PC-3 (cell line): ENCODE results near the gene ADGRD1. TPM values are rescaled to one million over a fixed set of nuclear protein-coding genes. Genes with fewer than 3 reads are reported as not detected.

Experiments
- ATAC-seq: fragments of 200-7000 bp; cut with Tn5 transposase; 2 replicates; pipeline ENCODE4 v1.9.1; 2020; ENCODE audit warnings: mild to moderate bottlenecking, moderate library complexity
- BruUV-seq: library from RNA; stranded (reverse); fragments of 400-500 nt; replicated peaks from 2 replicates; lab custom pipeline; 2021; lab: Mats Ljungman, UMichigan
- CTCF ChIA-PET: fragments of 300-600 bp; sonication (Branson Sonifier 250); formaldehyde crosslinking; loops from one replicate; lab custom pipeline; 2022; ENCODE audit warnings: antibody characterized with exemption; lab: Charles Lee
- POLR2A ChIA-PET: fragments of 300-600 bp; sonication (Branson Sonifier 250); formaldehyde crosslinking; loops from one replicate; lab custom pipeline; 2022; ENCODE audit warnings: antibody characterized with exemption; ENCODE audit not compliant: unreplicated experiment; lab: Charles Lee
- DNase-seq: peaks from one replicate; pipeline ENCODE4 v3.0.0-alpha.2; 2015
- H2AFZ ChIP-seq: fragments of 300-600 bp; sonication (generic); 2 replicates; pipeline ENCODE4 v1.6.0; 2016; ENCODE audit warnings: antibody characterized with exemption, low read length
- H3F3A ChIP-seq: fragments of 300-600 bp; sonication (generic); one replicate; pipeline ENCODE4 v1.6.0; 2017; ENCODE audit warnings: antibody characterized with exemption, low read length, control low read depth, mild to moderate bottlenecking; ENCODE audit not compliant: unreplicated experiment
- H3K27ac ChIP-seq: fragments of 300-600 bp; sonication (generic); 2 replicates; pipeline ENCODE4 v1.5.1; 2016; ENCODE audit warnings: mild to moderate bottlenecking, low read length
- H3K27me3 ChIP-seq: fragments of 300-600 bp; sonication (generic); 2 replicates; pipeline ENCODE4 v1.6.1; 2016; ENCODE audit warnings: low read length, mixed read lengths
- H3K36me3 ChIP-seq: fragments of 300-600 bp; sonication (generic); 2 replicates; pipeline ENCODE4 v1.6.1; 2016; ENCODE audit warnings: low read depth, mixed run types, low read length, mixed read lengths
- H3K4me1 ChIP-seq: fragments of 300-600 bp; sonication (generic); 2 replicates; pipeline ENCODE4 v1.5.1; 2016; ENCODE audit warnings: low read length; ENCODE audit not compliant: insufficient read depth
- H3K4me2 ChIP-seq: fragments of 300-600 bp; sonication (generic); 2 replicates; pipeline ENCODE4 v1.6.0; 2016; ENCODE audit warnings: low read length
- H3K4me3 ChIP-seq: fragments of 300-600 bp; sonication (generic); 2 replicates; pipeline ENCODE4 v1.5.1; 2016; ENCODE audit warnings: mild to moderate bottlenecking, low read length, mixed read lengths
- H3K79me2 ChIP-seq: fragments of 300-600 bp; sonication (generic); 2 replicates; pipeline ENCODE4 v1.6.1; 2017; ENCODE audit warnings: low read length, mixed read lengths
- H3K9ac ChIP-seq: fragments of 300-600 bp; sonication (generic); 2 replicates; pipeline ENCODE4 v1.6.0; 2016; ENCODE audit warnings: mild to moderate bottlenecking, low read length
- H3K9me2 ChIP-seq: fragments of 300-600 bp; sonication (generic); replicated peaks from 2 replicates; pipeline ENCODE4 v1.6.1; 2016; ENCODE audit warnings: mixed run types, low read length, mixed read lengths
- H3K9me3 ChIP-seq: fragments of 300-600 bp; sonication (generic); 2 replicates; pipeline ENCODE4 v1.6.1; 2016; ENCODE audit warnings: low read length, mixed read lengths
- H4K20me1 ChIP-seq: fragments of 300-600 bp; sonication (generic); 2 replicates; pipeline ENCODE4 v1.6.1; 2016; ENCODE audit warnings: low read length, mixed read lengths
- CTCF ChIP-seq: fragments of 300-600 bp; sonication (generic); conservative IDR thresholded peaks from 2 replicates; pipeline ENCODE4 v1.5.1; 2017; ENCODE audit warnings: antibody characterized with exemption, low read depth, mild to moderate bottlenecking, low read length
- EZH2 ChIP-seq: fragments of 300-600 bp; sonication (generic); IDR thresholded peaks from one replicate; pipeline ENCODE4 v1.6.1; 2017; ENCODE audit warnings: antibody characterized with exemption, mild to moderate bottlenecking, low read length; ENCODE audit not compliant: unreplicated experiment
- EZH2phosphoT487 ChIP-seq: fragments of 300-600 bp; sonication (generic); IDR thresholded peaks from 2 replicates; pipeline ENCODE4 v1.6.1; 2018; ENCODE audit warnings: mild to moderate bottlenecking, antibody characterized with exemption, low read length, borderline replicate concordance
- intact Hi-C: fragments of 100-400 bp; cut with micrococcal nuclease; formaldehyde crosslinking; loops from 2 replicates; pipeline ENCODE4 v1.9.0; 2023
- total RNA-seq: library from RNA; depleted of rRNA; stranded (reverse); fragments of >200 nt; gene quantifications from 2 replicates; pipeline ENCODE4 v1.2.3, GENCODE V29; 2014

ADGRD1 gene
- total RNA-seq, 1 experiment from 2014 or later: 0.18 TPM

GRCh38 chr12:131135786-131136538 lies 182.3 kb downstream of the ADGRD1 start:
- H3F3A ChIP-seq: no peaks in the 10 kb centered on the region
- no peaks in the 10 kb centered on the region for H3K36me3 ChIP-seq
- no peak overlapping the region for H3K9ac ChIP-seq
- intact Hi-C loops: no loop called here
- POLR2A ChIA-PET: no interaction called here
- DNase-seq (no peak), ATAC-seq (no peak)
- CTCF ChIA-PET: no interaction called here
- H2AFZ ChIP-seq: no peak overlapping the region
- BruUV-seq: no TSS peak
- H3K79me2 ChIP-seq: no peaks in the 10 kb centered on the region
- no peak overlapping the region for H3K4me2 ChIP-seq
- H3K4me3 ChIP-seq: no peak overlapping the region
- TF ChIP-seq EZH2phosphoT487: no peak
- TF ChIP-seq EZH2: no peak
- TF ChIP-seq CTCF: no peak
- H3K9me2 ChIP-seq: no peaks in the 10 kb centered on the region
- no peaks in the 10 kb centered on the region for H3K9me3 ChIP-seq
- H3K4me1 ChIP-seq: no peaks in the 10 kb centered on the region
- no peak overlapping the region for H3K27ac ChIP-seq
- no peaks in the 10 kb centered on the region for H4K20me1 ChIP-seq
- H3K27me3 ChIP-seq: peaks cover 78% of the 10 kb centered on the region

GRCh38 chr12:131136539-131136872 lies 182.8 kb downstream of the ADGRD1 start:
- no peak overlapping the region for H2AFZ ChIP-seq
- H3K4me1 ChIP-seq: no peaks in the 10 kb centered on the region
- ATAC-seq (no peak), DNase-seq (no peak)
- CTCF ChIA-PET: no interaction called here
- H3K4me2 ChIP-seq: no peak overlapping the region
- H3K4me3 ChIP-seq: no peak overlapping the region
- no TSS peak for BruUV-seq
- no peaks in the 10 kb centered on the region for H3K79me2 ChIP-seq
- H3F3A ChIP-seq: no peaks in the 10 kb centered on the region
- H4K20me1 ChIP-seq: no peaks in the 10 kb centered on the region
- H3K9me3 ChIP-seq: no peaks in the 10 kb centered on the region
- H3K9ac ChIP-seq: no peak overlapping the region
- TF ChIP-seq EZH2phosphoT487 (no peak), EZH2 (no peak), CTCF (no peak)
- POLR2A ChIA-PET: no interaction called here
- no peak overlapping the region for H3K27ac ChIP-seq
- no peaks in the 10 kb centered on the region for H3K36me3 ChIP-seq
- peaks cover 78% of the 10 kb centered on the region for H3K27me3 ChIP-seq
- no peaks in the 10 kb centered on the region for H3K9me2 ChIP-seq
- intact Hi-C loops: no loop called here

- no peak for ATAC-seq
- CTCF ChIA-PET: interaction anchor here (0.8 kb wide), 1 partner anchor 315 kb away, joined by 3 read pairs; no protein-coding TSS in a partner anchor
- Histone ChIP-seq H3K4me2 (no peak overlapping the region), H3K4me1 (no peaks in the 10 kb centered on the region), H3K27ac (no peak overlapping the region), H3K9me2 (no peaks in the 10 kb centered on the region), H3F3A (no peaks in the 10 kb centered on the region), H3K79me2 (no peaks in the 10 kb centered on the region), H2AFZ (no peak overlapping the region), H3K36me3 (no peaks in the 10 kb centered on the region), H3K27me3 (peaks cover 78% of the 10 kb centered on the region), H3K9ac (no peak overlapping the region), H3K9me3 (no peaks in the 10 kb centered on the region), H3K4me3 (no peak overlapping the region), H4K20me1 (no peaks in the 10 kb centered on the region)
- POLR2A ChIA-PET: no interaction called here
- no peak for DNase-seq
- no TSS peak for BruUV-seq
- no peak for TF ChIP-seq EZH2phosphoT487
- TF ChIP-seq EZH2: no peak
- no peak for TF ChIP-seq CTCF
- intact Hi-C loops: no loop called here
These were observed 183.5 kb downstream of the ADGRD1 start for GRCh38 chr12:131137009-131137835.
